Left colon (tissue), 2 donors: ENCODE data around the gene UST. TPM values are rescaled to one million over a fixed set of nuclear protein-coding genes. Genes with fewer than 3 reads are reported as not detected.
"Not testable (repeated sequence)": the region's sequence is repeated elsewhere in the genome, so short reads cannot be mapped to it uniquely, and the experiment has no call there.

Experiments used
- ATAC-seq: fragments of 200-7000 bp; cut with Tn5 transposase; one replicate; pipeline ENCODE4 v1.9.1; 2020; ENCODE audit warnings: mild to moderate bottlenecking, moderate library complexity
- DNase-seq, 2 donors: peaks; one replicate each; pipeline ENCODE4 v3.0.0-alpha.2; 2020
- intact Hi-C, 2 donors: fragments of 100-400 bp; cut with DNase I in 1 of 2; cut with micrococcal nuclease in 1 of 2; formaldehyde crosslinking; loops; one replicate each; pipeline versions ENCODE4 v1.11.2 to v1.14.0; 2022; cut with DNase I, micrococcal nuclease
- total RNA-seq, 2 donors: library from RNA; stranded (reverse); fragmentation: NEBNext Ultra II Directional; extraction: Animal tissue kit (Norgen Biotek cat#: 25700); gene quantifications; one replicate each; pipeline ENCODE4 v1.2.1, GENCODE V29; 2021
- donor health status: DM: no; HTN: no; CAD: no.
- donor health status: DM: yes; HTN: yes; CAD: no.

The UST gene
- total RNA-seq, 2 donors from 2014 or later, result 2.2 to 4.6 TPM

- intact Hi-C loops, result no loop called here
- DNase-seq (peak; percentile 73 to 79), ATAC-seq (peak; percentile 100)
Measured at GRCh38 chr6:148972481-148972880, 225.7 kb downstream of the UST start.

GRCh38 chr6:148973538-148974208, 226.8 kb downstream of the UST start:
- no peak for ATAC-seq
- no peak for DNase-seq
- intact Hi-C loops, result no loop called here

- intact Hi-C loops, result no loop called here
- DNase-seq, result no peak
- no peak for ATAC-seq
Measured at GRCh38 chr6:148974351-148974750, 227.5 kb downstream of the UST start.

GRCh38 chr6:148978298-148978697, 231.5 kb downstream of the UST start:
- DNase-seq, intact Hi-C loops, ATAC-seq: not testable (repeated sequence)

GRCh38 chr6:148979014-148979901, 232.4 kb downstream of the UST start:
- intact Hi-C loops, result no loop called here
- ATAC-seq, result no peak
- no peak for DNase-seq

GRCh38 chr6:148980234-148980633, 233.4 kb downstream of the UST start:
- ATAC-seq, result no peak
- no peak for DNase-seq
- intact Hi-C loops, result no loop called here

GRCh38 chr6:148981515-148981914, 234.7 kb downstream of the UST start:
- intact Hi-C loops, result no loop called here
- ATAC-seq (no peak), DNase-seq (no peak)

- no peak for ATAC-seq
- intact Hi-C loops, result no loop called here
- DNase-seq, result no peak
Measured at GRCh38 chr6:148983101-148983761, 236.4 kb downstream of the UST start.

GRCh38 chr6:148983966-148984365, 237.1 kb downstream of the UST start:
- intact Hi-C loops, result no loop called here
- ATAC-seq (no peak), DNase-seq (no peak)

GRCh38 chr6:148984531-148985056, 237.8 kb downstream of the UST start:
- DNase-seq (no peak), ATAC-seq (no peak)
- intact Hi-C loops, result no loop called here

GRCh38 chr6:148985499-148985898, 238.7 kb downstream of the UST start:
- no peak for ATAC-seq
- intact Hi-C loops, result no loop called here
- no peak for DNase-seq

GRCh38 chr6:148986608-148987007, 239.8 kb downstream of the UST start:
- intact Hi-C loops, result no loop called here
- DNase-seq (no peak), ATAC-seq (no peak)

- no peak for ATAC-seq
- intact Hi-C loops, result no loop called here
- DNase-seq, result no peak
Measured at GRCh38 chr6:148987982-148988381, 241.2 kb downstream of the UST start.

GRCh38 chr6:148989585-148989984, 242.8 kb downstream of the UST start:
- intact Hi-C loops, result no loop called here
- DNase-seq (no peak), ATAC-seq (no peak)

- DNase-seq, result no peak
- intact Hi-C loops, result no loop called here
- ATAC-seq, result no peak
Measured at GRCh38 chr6:148990403-148990802, 243.6 kb downstream of the UST start.

- ATAC-seq (no peak), DNase-seq (no peak)
- intact Hi-C loops, result no loop called here
Measured at GRCh38 chr6:148996815-148997214, 250.0 kb downstream of the UST start.

- no peak for ATAC-seq
- DNase-seq, result no peak
- intact Hi-C loops, result no loop called here
Measured at GRCh38 chr6:148997865-148998264, 251.0 kb downstream of the UST start.

- ATAC-seq (no peak), DNase-seq (no peak)
- intact Hi-C loops, result no loop called here
Measured at GRCh38 chr6:148998704-148999103, 251.9 kb downstream of the UST start.

GRCh38 chr6:148999501-148999900, 252.7 kb downstream of the UST start:
- DNase-seq (no peak), ATAC-seq (no peak)
- intact Hi-C loops, result no loop called here
